Muscle of leg (tissue), 11 donors: Measurements from ENCODE around the gene POLR2C. TPM values are rescaled to one million over a fixed set of nuclear protein-coding genes. Genes with fewer than 3 reads are reported as not detected.

Experiments used
- DNase-seq: peaks from one replicate; pipeline ENCODE4 v3.0.0; 2013
- H3K27ac ChIP-seq: one replicate; pipeline ENCODE4 v1.5.1; 2013; ENCODE audit warnings: mild to moderate bottlenecking, low read length, control low read depth
- H3K27me3 ChIP-seq: one replicate; pipeline ENCODE4 v1.6.1; 2013; ENCODE audit warnings: low read length; ENCODE audit not compliant: control insufficient read depth, insufficient read depth
- H3K36me3 ChIP-seq: one replicate; pipeline ENCODE4 v1.6.1; 2013; ENCODE audit warnings: low read length; ENCODE audit not compliant: control insufficient read depth, insufficient read depth
- H3K4me1 ChIP-seq: one replicate; pipeline ENCODE4 v1.6.1; 2013; ENCODE audit warnings: low read length; ENCODE audit not compliant: control insufficient read depth, insufficient read depth
- H3K4me3 ChIP-seq: one replicate; pipeline ENCODE4 v1.5.1; 2013; ENCODE audit warnings: low read length, control low read depth
- H3K9me3 ChIP-seq: replicated peaks from 2 replicates; pipeline ENCODE4 v1.6.1; 2013; ENCODE audit warnings: low read depth, low read length; ENCODE audit not compliant: control insufficient read depth
- WGBS: methylation state at CpG from one replicate; pipeline ENCODE4 v1.1.5; 2013; ENCODE audit warnings: missing lambda C conversion rate; ENCODE audit not compliant: insufficient coverage; 5-methylcytosine and 5-hydroxymethylcytosine counted together
- polyA plus RNA-seq, 8 donors: library from polyadenylated mRNA; unstranded; fragments of 120-200 nt; gene quantifications; one replicate each; pipeline versions ENCODE4 v1.2.1 to v1.2.3, GENCODE V29; 2013; ENCODE audit warnings: inconsistent platforms in 1 of 8, low replicate concordance in 1 of 8; ENCODE audit not compliant: insufficient read length in 8 of 8, insufficient read depth in 1 of 8
- total RNA-seq: library from RNA; stranded (reverse); fragments of 120-200 nt; gene quantifications from one replicate; pipeline ENCODE4 v1.2.4, GENCODE V29; 2013

The POLR2C gene
- total and polyA plus RNA-seq, 9 donors = 44.3 to 56.7 (median 49.4) TPM

DNA sequence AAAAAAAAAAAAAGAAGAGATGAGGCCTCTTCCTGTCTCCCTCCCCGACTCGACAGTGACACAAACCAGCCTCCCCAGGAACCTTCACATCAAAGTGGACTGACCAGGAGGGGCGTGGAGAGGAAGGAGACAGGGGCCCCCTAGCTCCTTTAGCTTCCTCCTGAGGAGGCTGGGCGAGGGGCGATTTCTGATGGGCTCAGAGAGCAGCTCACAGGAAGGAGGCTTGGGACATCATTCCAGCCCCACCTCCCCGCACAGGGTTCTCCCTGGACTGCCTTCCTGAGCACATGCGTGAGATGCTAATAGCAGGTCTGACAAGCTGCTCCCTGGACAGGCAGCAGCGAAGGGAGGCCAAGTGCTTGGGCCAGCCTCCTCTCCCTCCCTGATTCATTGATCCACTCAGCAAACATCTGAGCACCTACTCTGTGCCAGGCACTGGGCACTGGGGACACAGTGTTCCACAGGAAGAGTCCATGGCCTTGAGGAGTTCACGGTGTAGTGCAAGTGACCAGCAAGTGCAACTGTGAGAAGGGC is 38.2 kb downstream of the POLR2C start:
- no peak for DNase-seq
- no peak overlapping the region for H3K4me3 ChIP-seq
- 38% methylated on average over 3 of the region's 9 CpGs for WGBS

DNA sequence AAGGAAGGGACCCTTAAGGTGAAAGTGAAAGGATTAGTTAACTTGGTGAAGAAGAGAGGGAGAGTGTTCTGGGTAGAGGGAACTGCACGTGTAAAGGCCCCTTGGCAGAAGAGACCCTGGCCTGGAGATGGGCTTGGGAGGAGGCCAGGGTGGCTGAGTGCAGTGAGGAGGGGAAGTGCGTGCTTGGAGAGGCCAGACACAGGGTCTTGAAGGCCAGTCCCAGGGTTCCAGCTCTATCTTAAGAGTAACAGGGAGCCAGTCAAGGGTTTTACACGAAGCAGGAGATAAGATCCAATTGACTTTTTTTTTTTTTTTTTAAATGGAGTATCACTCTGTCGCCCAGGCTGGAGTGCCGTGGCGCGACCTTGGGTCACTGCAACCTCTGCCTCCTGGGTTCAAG is 39.0 kb downstream of the POLR2C start:
- Histone ChIP-seq H3K27me3 (peaks cover 10% of the 10 kb centered on the region), H3K36me3 (no peaks in the 10 kb centered on the region), H3K9me3 (no peaks in the 10 kb centered on the region), H3K27ac (no peak overlapping the region), H3K4me1 (peaks cover 8% of the 10 kb centered on the region), H3K4me3 (no peak overlapping the region)
- 48% methylated on average over 3 of the region's 7 CpGs for WGBS
- no peak for DNase-seq

More for the DNA sequence above, 38.2 kb downstream of the POLR2C start:
- Histone ChIP-seq H3K27me3 (peaks cover 10% of the 10 kb centered on the region), H3K36me3 (no peaks in the 10 kb centered on the region), H3K9me3 (no peaks in the 10 kb centered on the region), H3K27ac (no peak overlapping the region), H3K4me1 (peaks cover 8% of the 10 kb centered on the region)

- 70% methylated on average over 10 of the region's 12 CpGs for WGBS
- H3K36me3 ChIP-seq = no peaks in the 10 kb centered on the region
- DNase-seq = no peak
- H3K9me3 ChIP-seq = no peaks in the 10 kb centered on the region
- H3K27ac ChIP-seq = no peak overlapping the region
- no peak overlapping the region for H3K4me3 ChIP-seq
- peaks cover 10% of the 10 kb centered on the region for H3K27me3 ChIP-seq
- H3K4me1 ChIP-seq = peaks cover 8% of the 10 kb centered on the region
Observed at GRCh38 chr16:57502048-57502775, 39.7 kb downstream of the POLR2C start.

- Histone ChIP-seq H3K4me3 (no peak overlapping the region), H3K36me3 (no peaks in the 10 kb centered on the region), H3K9me3 (no peaks in the 10 kb centered on the region), H3K4me1 (peaks cover 15% of the 10 kb centered on the region), H3K27me3 (peaks cover 8% of the 10 kb centered on the region), H3K27ac (no peak overlapping the region)
- DNase-seq = no peak
- 27% methylated on average over 10 of the region's 15 CpGs for WGBS
Observed at GRCh38 chr16:57503366-57503765, 40.9 kb downstream of the POLR2C start.

- Histone ChIP-seq H3K27me3 (peaks cover 8% of the 10 kb centered on the region), H3K4me3 (no peak overlapping the region), H3K27ac (no peak overlapping the region), H3K9me3 (no peaks in the 10 kb centered on the region), H3K4me1 (peaks cover 15% of the 10 kb centered on the region), H3K36me3 (no peaks in the 10 kb centered on the region)
- no CpG with 5 or more reads among the region's 6 CpGs for WGBS
- DNase-seq = no peak
Observed at GRCh38 chr16:57504001-57504400, 41.5 kb downstream of the POLR2C start.

DNA sequence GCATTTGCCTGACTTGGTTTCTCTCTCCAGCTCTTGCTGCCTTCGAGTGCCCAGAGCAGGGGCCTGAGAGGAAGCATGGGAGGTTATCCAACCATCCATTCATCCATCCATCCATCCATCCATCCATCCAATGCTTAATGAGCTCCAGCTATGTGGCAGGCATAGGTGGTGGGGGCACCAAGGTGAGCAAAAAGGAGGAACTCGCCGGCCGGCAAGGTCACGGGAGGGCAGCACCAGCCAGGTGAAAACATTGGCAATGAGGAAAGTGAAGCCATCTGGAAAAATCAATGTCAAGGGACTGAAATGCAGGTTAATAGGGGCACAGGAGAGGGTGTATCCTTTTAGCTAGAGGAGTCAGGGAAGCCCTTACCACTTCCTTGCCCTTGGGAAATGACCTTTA is 42.0 kb downstream of the POLR2C start:
- no peaks in the 10 kb centered on the region for H3K9me3 ChIP-seq
- WGBS = 63% methylated on average over 4 of the region's 5 CpGs

GRCh38 chr16:57505169-57505568 is 42.7 kb downstream of the POLR2C start:
- H3K36me3 ChIP-seq = no peaks in the 10 kb centered on the region
- no peak overlapping the region for H3K27ac ChIP-seq
- WGBS = 64% methylated on average over 4 of the region's 6 CpGs
- H3K9me3 ChIP-seq = no peaks in the 10 kb centered on the region
- peaks cover 8% of the 10 kb centered on the region for H3K27me3 ChIP-seq
- no peak overlapping the region for H3K4me3 ChIP-seq
- peaks cover 18% of the 10 kb centered on the region for H3K4me1 ChIP-seq
- DNase-seq = no peak

More for the DNA sequence above, 42.0 kb downstream of the POLR2C start:
- H3K4me3 ChIP-seq = no peak overlapping the region
- DNase-seq = no peak
- H3K36me3 ChIP-seq = no peaks in the 10 kb centered on the region
- H3K27ac ChIP-seq = no peak overlapping the region
- H3K4me1 ChIP-seq = peaks cover 18% of the 10 kb centered on the region
- peaks cover 8% of the 10 kb centered on the region for H3K27me3 ChIP-seq

GRCh38 chr16:57507136-57508034 is 44.9 kb downstream of the POLR2C start:
- Histone ChIP-seq H3K27ac (peak overlapping the region; percentile 51), H3K9me3 (no peaks in the 10 kb centered on the region), H3K36me3 (peaks cover 13% of the 10 kb centered on the region), H3K27me3 (peaks cover 3% of the 10 kb centered on the region), H3K4me3 (no peak overlapping the region), H3K4me1 (peaks cover 18% of the 10 kb centered on the region)
- WGBS = 23% methylated on average over 8 of the region's 13 CpGs
- DNase-seq = no peak

GRCh38 chr16:57508035-57508425 is 45.6 kb downstream of the POLR2C start:
- peaks cover 19% of the 10 kb centered on the region for H3K36me3 ChIP-seq
- H3K4me3 ChIP-seq = no peak overlapping the region
- peaks cover 18% of the 10 kb centered on the region for H3K4me1 ChIP-seq
- H3K9me3 ChIP-seq = no peaks in the 10 kb centered on the region
- 86% methylated on average over 1 of the region's 3 CpGs for WGBS
- no peak for DNase-seq
- H3K27ac ChIP-seq = peak overlapping the region; percentile 51
- H3K27me3 ChIP-seq = peaks cover 3% of the 10 kb centered on the region
